22Rv1 (cell line): Measurements from ENCODE around the gene SLIT3.

Source experiments
- CTCF ChIP-seq: fragments of 450-650 bp; IDR thresholded peaks from 2 replicates; pipeline ENCODE4 v1.5.1; 2017; ENCODE audit warnings: mild to moderate bottlenecking
- ZFX ChIP-seq: fragments of 450-650 bp; IDR thresholded peaks from 2 replicates; pipeline ENCODE4 v1.6.1; 2017; ENCODE audit warnings: antibody characterized with exemption, borderline replicate concordance

- no peak for TF ChIP-seq CTCF
- no peak for TF ChIP-seq ZFX
These were observed 573.4 kb downstream of the SLIT3 start for GRCh38 chr5:168727547-168727946.
